Posterior cingulate gyrus (tissue), 11 donors: ENCODE measurements around the gene PTK7.
A peak's percentile ranks its signal among the peaks of the same experiment; 100 is the strongest.

Experiments used
- DNase-seq, 10 donors: peaks; one replicate each; pipeline versions ENCODE4 v3.0.0 to v3.0.0-alpha.2; 2020 to 2021; ENCODE audit warnings: mixed read lengths in 3 of 10
- intact Hi-C: fragments of 100-400 bp; cut with DNase I; formaldehyde crosslinking; loops from one replicate; pipeline ENCODE4 v1.15.1; 2023

Gene PTK7

GRCh38 chr6:43053545-43054205 is 22.4 kb upstream of the PTK7 start, which contains the start of gene CUL7:
TSS of gene CUL7 (minus strand) at chr6:43053851. CDS start at chr6:43052788, 1,063 bp downstream.
- intact Hi-C loops, result loop anchor here (10.0 kb wide), 2 partner anchors 69 to 489 kb away; partner anchors contain the start of genes PPP2R5D and UBR2
- DNase-seq, result peak; percentile 55 to 97 (median 82)

DNA sequence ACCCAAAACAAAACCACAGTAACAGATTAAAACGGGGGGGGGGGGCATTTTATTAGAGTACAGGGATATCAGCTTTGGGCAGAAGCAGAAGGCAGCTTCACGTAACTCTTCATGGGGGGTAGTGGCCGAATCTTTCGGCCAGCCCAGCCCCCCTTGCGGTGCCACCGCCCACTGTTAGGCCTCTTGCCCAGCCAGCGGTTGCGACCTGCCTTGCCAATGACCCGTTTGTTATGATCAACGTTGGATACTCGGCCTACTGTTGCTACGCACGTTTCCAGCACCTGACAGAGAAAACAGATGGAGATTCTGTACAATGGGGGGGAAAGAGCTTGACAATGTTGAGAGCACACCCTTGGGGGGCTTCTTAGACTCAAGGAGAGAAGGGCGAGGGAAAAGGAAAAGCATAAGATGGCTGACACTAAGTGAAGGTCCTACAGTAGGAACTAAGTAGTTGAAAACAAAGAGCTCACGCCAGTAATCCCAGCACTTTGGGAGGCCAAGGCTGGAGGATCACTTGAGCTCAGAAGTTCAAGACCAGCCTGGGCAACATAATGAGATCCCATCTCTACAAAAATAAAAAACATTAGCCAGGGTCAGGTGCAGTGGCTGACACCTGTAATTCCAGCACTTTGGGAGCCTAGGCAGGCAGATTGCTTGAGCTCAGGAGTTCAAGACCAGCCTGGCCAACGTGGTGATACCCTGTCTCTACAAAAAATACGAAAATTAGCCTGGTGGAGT is 21.7 kb upstream of the PTK7 start:
- peak in 1 of 10 donors; percentile 52 for DNase-seq
- intact Hi-C loops, result loop anchor here (10.0 kb wide), 2 partner anchors 70 to 490 kb away; partner anchors contain the start of genes PPP2R5D and UBR2

GRCh38 chr6:43055966-43056365 is 20.1 kb upstream of the PTK7 start:
- intact Hi-C loops, result loop anchor here (10.0 kb wide), 2 partner anchors 71 to 491 kb away; partner anchors contain the start of genes PPP2R5D and UBR2
- DNase-seq, result no peak

DNA sequence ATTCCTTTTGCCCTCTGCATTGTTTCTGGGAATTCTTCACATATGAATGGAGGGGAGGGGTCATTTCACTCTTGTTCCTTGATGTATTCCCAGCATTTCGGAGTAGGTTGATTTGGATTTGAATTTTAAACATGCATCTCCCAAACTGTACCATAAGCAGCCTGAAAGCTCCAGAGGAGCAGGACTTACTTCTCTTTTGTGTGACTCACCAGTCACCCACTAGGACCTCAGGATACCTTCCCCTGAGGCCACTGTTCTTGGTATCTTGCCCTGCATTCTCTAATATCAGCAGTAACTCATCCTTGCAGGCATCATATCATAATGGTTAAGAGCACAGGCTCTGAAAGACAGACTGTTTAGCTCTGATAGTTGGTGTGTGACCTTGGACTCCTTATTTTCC is 17.6 kb upstream of the PTK7 start:
- DNase-seq, result no peak
- intact Hi-C loops, result loop anchor here (10.0 kb wide), 2 partner anchors 74 to 494 kb away; partner anchors contain the start of genes PPP2R5D and UBR2

GRCh38 chr6:43059168-43060033 is 16.7 kb upstream of the PTK7 start, which contains the start of the genes KLC4 and MRPL2:
TSS of gene KLC4 (plus strand) at chr6:43059631. CDS start at chr6:43061336, 1,705 bp downstream.
TSS of gene MRPL2 (minus strand) at chr6:43059434. CDS start at chr6:43059381, 53 bp downstream.
- DNase-seq, result peak; percentile 98 to 100 (median 100)
- intact Hi-C loops, result loop anchor here (10.0 kb wide), 2 partner anchors 75 to 495 kb away; partner anchors contain the start of genes PPP2R5D and UBR2

DNA sequence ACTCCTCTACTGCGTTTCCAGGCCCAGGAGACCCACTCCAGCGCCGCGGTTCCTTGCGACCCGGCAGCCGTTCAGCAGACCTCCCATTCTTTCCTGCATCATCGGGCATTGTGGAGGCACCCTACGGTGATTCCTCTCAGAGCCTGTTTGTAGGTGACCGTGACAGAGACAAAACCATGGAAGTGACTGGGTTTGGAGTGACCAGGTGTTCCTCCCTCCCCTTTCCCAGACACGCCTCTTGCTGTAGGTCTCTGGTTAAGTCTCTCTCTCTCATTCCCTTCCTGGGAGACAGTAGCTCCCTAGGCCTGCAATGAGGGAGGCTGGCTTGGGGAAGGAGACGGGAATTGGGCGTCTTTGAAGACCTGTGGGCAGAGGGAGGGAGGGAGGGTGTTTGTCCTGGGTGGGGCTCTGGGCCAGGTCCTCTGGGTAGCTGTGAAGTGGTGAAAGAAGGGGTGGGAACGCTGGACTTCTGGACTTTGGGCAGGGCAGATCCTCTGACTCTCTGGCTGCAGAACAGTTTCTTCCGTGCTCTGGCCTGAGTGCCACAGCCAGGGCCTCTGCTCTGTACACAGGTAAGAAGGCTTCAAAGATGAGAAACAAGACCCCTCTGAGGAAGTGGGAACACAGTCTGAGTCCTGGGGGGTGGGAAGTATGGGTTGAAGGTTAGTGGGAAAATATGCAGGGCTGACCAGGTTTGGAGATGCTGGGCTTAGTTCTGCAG is 15.9 kb upstream of the PTK7 start:
- peak in 1 of 10 donors; percentile 66 for DNase-seq
- intact Hi-C loops, result no loop called here

DNA sequence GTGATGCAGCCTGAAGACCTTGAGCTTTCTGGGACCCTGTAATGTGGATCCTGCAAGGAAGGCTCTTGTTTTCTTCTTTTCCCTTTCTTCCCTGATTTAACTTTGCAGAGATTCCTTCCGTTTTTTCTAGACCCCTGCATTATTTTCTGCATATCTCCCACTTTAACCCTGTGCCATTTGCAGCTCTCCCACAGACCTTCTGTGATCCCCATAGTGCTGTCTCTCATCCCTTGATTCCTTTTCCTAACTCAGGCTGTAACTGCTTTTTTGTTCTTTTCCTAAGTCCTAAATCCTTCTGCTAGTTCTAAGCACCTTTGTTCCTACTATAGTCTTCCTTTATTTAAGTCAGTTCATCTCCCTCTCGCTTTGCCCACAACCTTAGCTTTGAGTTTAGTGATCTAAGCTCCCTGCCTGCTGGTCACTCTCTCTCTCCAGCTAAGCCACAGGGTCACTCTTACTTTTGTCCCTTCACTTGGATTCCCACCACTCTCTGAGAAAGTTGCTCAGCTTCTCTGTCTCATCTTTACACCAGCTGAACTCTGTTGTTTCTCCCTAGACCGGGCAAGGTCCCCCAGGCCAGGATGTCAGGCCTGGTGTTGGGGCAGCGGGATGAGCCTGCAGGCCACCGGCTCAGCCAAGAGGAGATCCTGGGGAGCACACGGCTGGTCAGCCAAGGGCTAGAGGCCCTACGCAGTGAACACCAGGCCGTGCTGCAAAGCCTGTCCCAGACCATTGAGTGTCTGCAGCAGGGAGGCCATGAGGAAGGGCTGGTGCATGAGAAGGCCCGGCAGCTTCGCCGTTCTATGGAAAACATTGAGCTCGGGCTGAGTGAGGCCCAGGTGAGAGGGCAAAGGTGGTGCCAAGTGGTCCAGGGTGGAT is 15.1 kb upstream of the PTK7 start:
- peak in 1 of 10 donors; percentile 48 for DNase-seq
- intact Hi-C loops, result no loop called here

DNA sequence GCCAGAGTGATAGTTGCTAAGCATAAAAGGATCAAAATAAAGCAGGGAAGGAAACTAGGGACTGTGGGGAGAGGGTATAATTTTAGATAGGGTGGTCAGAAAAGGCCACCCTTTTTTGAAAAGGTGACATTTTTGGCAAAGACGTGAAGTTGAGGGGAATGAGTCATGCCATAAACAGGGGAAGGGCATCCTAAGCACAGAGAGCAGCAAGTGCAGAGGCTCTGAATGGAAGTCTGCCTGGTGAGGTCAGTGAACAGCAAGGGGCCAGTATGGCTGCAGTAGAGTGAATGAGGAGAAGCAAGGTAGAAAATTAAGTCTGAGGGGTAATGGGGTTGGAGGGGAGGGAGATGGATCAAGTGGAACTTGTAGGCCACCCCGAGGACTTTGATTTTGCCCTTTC is 14.3 kb upstream of the PTK7 start:
- DNase-seq, result no peak
- intact Hi-C loops, result no loop called here

GRCh38 chr6:43062818-43063217 is 13.3 kb upstream of the PTK7 start:
- intact Hi-C loops, result no loop called here
- peak in 1 of 10 donors; percentile 58 for DNase-seq

DNA sequence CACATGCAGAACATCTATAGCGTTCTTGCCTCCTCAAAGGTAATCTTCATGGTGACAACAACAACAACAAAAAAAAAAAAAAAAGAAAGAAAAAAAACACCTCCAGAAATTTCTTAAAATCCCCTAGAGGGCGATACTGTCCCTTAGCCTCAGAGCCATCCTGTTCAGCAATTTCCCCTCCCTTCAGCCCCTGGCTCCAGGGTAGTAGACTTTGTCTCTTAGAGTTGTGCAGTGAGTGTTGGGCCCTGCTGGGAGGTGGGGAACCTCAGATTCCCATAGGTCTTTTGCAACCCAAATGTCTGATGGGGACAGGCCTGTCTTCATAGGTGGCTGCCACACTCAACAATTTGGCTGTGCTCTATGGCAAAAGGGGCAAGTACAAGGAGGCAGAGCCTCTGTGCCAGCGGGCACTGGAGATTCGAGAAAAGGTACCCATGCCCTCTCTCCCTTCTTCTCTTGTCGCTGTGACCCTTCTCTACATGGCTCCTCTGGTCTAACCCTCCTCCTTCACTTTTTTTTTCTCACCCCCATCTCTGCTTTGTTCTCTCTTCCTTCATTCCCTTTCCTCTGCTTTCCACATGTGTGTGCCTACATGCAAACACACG is 6.0 kb upstream of the PTK7 start:
- intact Hi-C loops, result no loop called here
- peak in 1 of 10 donors; percentile 17 for DNase-seq

- DNase-seq, result peak in 1 of 10 donors; percentile 64
- intact Hi-C loops, result loop anchor here (5.0 kb wide), 1 partner anchor 67 kb away; no protein-coding TSS in a partner anchor
Measured at GRCh38 chr6:43074847-43075669, 1.1 kb upstream of the PTK7 start.

- peak in 5 of 10 donors; percentile 14 to 85 (median 73) for DNase-seq
- intact Hi-C loops, result loop anchor here (5.0 kb wide), 1 partner anchor 66 kb away; no protein-coding TSS in a partner anchor
Measured at GRCh38 chr6:43076464-43077332, 584 bp downstream of the PTK7 start.

GRCh38 chr6:43077333-43077809 is 1.3 kb downstream of the PTK7 start:
- intact Hi-C loops, result loop anchor here (5.0 kb wide), 1 partner anchor 65 kb away; no protein-coding TSS in a partner anchor
- DNase-seq, result no peak

DNA sequence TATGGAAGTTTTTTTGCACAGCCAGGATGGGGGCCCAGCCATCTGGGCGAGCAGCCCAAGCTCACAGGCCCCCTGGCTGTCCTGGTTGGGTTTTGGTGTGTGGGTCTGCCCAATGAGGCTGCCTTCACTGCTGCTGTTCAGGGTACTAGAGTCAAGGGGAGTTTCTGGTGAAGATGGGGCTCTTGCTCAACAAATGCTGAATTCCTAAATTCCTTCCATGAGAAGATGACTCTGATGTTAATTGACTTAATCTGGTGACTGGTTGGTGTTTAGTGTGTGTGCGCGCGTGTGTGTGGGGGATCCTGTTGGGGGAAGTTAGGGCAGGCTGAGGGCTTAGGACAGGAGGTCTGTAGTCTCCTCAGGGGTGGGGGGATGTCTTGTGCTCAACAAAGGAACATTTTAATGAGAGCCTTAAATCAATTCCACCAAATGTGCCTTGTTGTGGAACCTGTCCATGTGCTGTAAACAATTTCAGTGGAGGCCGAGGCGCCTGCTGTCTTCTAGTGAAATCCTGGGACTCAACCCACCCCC is 1.9 kb downstream of the PTK7 start:
- intact Hi-C loops, result loop anchor here (5.0 kb wide), 1 partner anchor 64 kb away; no protein-coding TSS in a partner anchor
- peak in 1 of 10 donors; percentile 55 for DNase-seq

DNA sequence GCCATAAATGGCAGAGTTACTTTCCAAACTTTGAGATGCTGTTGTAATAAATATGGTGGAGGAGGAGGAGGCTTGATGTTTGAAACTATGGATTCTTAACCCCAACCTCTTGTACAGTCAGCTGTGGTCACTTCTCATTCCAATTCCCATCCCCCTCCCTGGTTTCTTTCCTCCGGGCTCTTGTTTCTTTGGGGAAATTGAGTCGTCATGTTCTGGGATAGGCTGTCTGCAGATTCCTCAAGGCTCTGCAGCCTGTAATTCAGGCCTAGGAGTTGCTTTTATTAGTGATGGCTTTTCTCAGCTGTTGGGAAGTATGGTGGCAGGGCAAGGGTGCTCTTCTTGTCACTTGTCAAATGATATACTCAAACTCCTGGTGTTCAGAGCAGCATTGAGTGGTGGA is 2.6 kb downstream of the PTK7 start:
- intact Hi-C loops, result loop anchor here (5.0 kb wide), 1 partner anchor 64 kb away; no protein-coding TSS in a partner anchor
- no peak for DNase-seq
